ENCODE data around the gene ABCC2. TPM values are rescaled to one million over a fixed set of nuclear protein-coding genes. Genes with fewer than 3 reads are reported as not detected.

The ABCC2 gene
- total and polyA plus RNA-seq, 8 donors: under 0.01 to 6.8 (median 0.58) TPM

DNA sequence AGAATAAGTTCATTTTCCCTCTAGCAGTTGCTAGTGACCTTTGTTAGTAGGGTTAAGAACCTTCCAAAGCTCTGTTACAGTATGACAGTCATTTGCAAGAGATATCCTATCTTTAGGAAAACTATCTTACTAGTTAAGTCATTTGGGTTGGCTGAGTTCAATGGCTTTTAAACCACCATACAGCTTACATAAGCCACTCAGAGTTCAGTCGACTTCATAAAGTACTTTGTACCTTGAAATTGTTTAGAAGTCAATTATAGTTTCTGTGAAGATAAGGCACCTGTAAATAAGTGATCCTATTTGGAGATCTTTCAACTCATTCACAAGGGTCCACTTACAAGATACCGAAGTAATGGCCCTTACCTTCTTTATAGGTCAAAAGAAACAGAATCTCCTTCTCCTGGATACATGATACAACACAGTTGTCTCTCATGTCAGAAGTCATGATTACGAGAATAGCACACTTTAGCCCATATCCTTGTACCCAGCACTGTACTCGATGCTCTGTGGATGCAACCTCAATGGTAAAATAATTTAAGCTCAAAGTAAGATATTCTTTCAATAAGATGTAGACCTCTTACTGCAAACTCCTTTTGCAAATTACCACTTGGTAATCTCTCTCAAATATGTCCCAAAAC lies 11.9 kb upstream of the ABCC2 start:
- TF ChIP-seq CTCF (IDR thresholded peaks at IDR 0.05): no peak
- no peak for TF ChIP-seq POLR2AphosphoS5 (IDR thresholded peaks at IDR 0.05)
- TF ChIP-seq EP300 (IDR thresholded peaks at IDR 0.05): no peak
- no peak for TF ChIP-seq POLR2A (IDR thresholded peaks at IDR 0.05)
- Histone ChIP-seq H3K4me3 (no peak overlapping the region), H3K36me3 (no peaks in the 10 kb centered on the region), H3K27me3 (no peaks in the 10 kb centered on the region), H3K27ac (no peak overlapping the region), H3K9me3 (no peaks in the 10 kb centered on the region), H3K4me1 (peaks cover 0 to 3% (median 0%) of the 10 kb centered on the region in 4 donors)
- intact Hi-C loops (cut with DNase I; ENCODE audit: low total_unique reads): no loop called here
- 70 to 84% (median 74%) methylated on average over 4 of the region's 4 CpGs for whole genome bisulfite sequencing, 5 donors
- no peak for DNase-seq

DNA sequence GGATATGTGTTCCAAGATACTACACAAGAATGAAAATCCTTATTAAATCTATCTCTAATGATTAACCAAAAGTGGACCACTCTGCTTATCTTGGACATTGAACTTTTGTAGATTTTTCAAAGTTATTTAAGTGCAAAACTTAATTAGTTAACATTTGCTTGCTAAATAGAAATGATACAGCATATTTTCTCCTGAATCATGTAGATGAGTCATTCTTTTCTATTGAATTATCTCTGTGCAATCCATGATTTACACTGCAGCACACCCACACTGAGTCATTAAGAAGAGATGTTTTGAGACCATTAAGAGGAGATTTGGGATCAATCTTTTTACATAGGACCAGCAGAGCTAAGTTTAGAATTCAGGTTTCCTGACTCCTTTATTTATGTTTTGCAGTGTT lies 6.6 kb upstream of the ABCC2 start:
- no peak overlapping the region for H3K4me3 ChIP-seq
- intact Hi-C loops (cut with DNase I; ENCODE audit: low total_unique reads): no loop called here
- H3K36me3 ChIP-seq: no peaks in the 10 kb centered on the region
- TF ChIP-seq EP300 (IDR thresholded peaks at IDR 0.05) (no peak), POLR2AphosphoS5 (IDR thresholded peaks at IDR 0.05) (peak in 1 of 3 donors; percentile 41)
- H3K4me1 ChIP-seq: peaks cover 0 to 28% (median 6%) of the 10 kb centered on the region in 4 donors
- H3K27me3 ChIP-seq: no peaks in the 10 kb centered on the region
- H3K9me3 ChIP-seq: no peaks in the 10 kb centered on the region
- H3K27ac ChIP-seq: peak overlapping the region in 4 of 5 donors; percentile 8 to 30 (median 27)
- peak in 1 of 2 donors; percentile 24 for DNase-seq

DNA sequence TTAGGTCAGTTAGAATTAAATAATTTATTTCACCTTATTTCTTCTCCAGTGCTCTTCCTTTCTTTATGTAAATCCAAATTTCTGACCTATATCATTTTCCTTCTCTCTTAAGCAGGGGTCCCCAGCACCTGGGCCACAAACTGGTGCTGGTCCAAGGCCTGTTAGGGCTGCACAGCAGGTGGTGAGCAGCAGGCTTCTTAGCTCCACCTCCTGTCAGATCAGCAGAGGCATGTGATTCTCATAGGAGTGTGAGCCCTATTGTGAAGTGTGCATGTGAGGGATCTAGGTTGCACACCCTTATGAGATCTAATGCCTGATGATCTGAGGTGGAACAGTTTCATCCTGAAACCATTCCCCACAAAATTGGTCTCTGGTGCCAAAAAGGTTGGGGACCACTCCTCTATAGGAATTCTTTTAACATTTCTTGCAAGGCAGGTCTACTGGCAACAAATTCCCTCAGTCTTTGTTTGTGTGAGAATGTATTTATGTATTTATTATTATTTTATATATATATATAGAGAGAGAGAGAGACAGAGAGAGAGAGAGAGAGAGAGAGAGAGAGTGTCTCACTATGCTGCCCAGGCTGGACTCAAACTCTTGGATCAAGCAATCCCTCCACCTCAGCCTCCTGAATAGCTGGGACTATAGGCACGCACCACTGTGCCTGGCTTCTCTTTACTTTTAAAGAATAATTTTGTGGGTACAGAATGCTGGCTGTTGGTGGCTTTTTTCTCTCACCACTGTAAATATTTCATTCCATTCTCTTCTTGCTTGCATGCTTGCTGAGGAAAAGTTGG lies 4.3 kb upstream of the ABCC2 start:
- no peak for TF ChIP-seq POLR2AphosphoS5 (IDR thresholded peaks at IDR 0.05)
- no peak for TF ChIP-seq POLR2A (IDR thresholded peaks at IDR 0.05)
- no peak for TF ChIP-seq EP300 (IDR thresholded peaks at IDR 0.05)
- no peak for TF ChIP-seq CTCF (IDR thresholded peaks at IDR 0.05)
- H3K36me3 ChIP-seq: no peaks in the 10 kb centered on the region
- WGBS, 5 donors: 88 to 100% (median 97%) methylated on average over 1 of the region's 1 CpG
- H3K27ac ChIP-seq: peak overlapping the region in 1 of 5 donors; percentile 80
- no peaks in the 10 kb centered on the region for H3K9me3 ChIP-seq
- no peak for DNase-seq
- H3K27me3 ChIP-seq: no peaks in the 10 kb centered on the region
- intact Hi-C loops (cut with DNase I; ENCODE audit: low total_unique reads): no loop called here
- H3K4me1 ChIP-seq: peaks cover 0 to 28% (median 6%) of the 10 kb centered on the region in 4 donors
- H3K4me3 ChIP-seq: no peak overlapping the region

DNA sequence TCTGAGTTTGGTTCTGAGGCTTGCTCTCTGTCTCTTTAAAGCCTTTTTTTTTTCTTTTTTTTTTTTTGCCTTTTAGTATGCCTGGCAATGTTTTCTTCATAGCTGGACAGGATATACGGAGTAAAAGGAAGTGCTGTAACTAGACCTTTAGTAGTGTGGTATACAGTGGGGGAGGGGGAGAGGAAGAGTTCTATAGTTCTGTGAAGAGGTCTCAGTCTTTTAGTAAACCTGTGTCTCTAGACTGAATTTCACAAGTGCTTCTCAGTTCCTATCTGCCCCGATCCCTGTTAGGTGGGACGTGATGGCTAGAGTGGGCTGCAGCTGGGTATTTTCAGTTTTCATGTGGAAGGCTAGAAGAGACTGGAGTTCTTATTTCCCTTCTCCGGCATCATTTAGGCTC lies 3.1 kb upstream of the ABCC2 start:
- TF ChIP-seq CTCF (IDR thresholded peaks at IDR 0.05) (no peak), POLR2A (IDR thresholded peaks at IDR 0.05) (no peak), POLR2AphosphoS5 (IDR thresholded peaks at IDR 0.05) (no peak), EP300 (IDR thresholded peaks at IDR 0.05) (no peak)
- DNase-seq: peak in 1 of 2 donors; percentile 55
- H3K4me1 ChIP-seq: peaks cover 0 to 38% (median 10%) of the 10 kb centered on the region in 4 donors
- peak overlapping the region in 4 of 5 donors; percentile 65 to 81 (median 76) for H3K27ac ChIP-seq
- no peaks in the 10 kb centered on the region for H3K9me3 ChIP-seq
- intact Hi-C loops (cut with DNase I; ENCODE audit: low total_unique reads): no loop called here
- WGBS, 5 donors: 36 to 57% (median 45%) methylated on average over 3 to 4 of the region's 4 CpGs
- no peaks in the 10 kb centered on the region for H3K27me3 ChIP-seq
- H3K4me3 ChIP-seq: no peak overlapping the region
- H3K36me3 ChIP-seq: no peaks in the 10 kb centered on the region
